Memory B cell (primary cell): Measurements from ENCODE around the gene AP1S3.
A peak's percentile ranks its signal among the peaks of the same experiment; 100 is the strongest.
"Not testable (repeated sequence)": the region's sequence is repeated elsewhere in the genome, so short reads cannot be mapped to it uniquely, and the experiment has no call there.

Experiments
- ATAC-seq: fragments of 150-1000 bp; cut with Tn5 transposase; 2 replicates; pipeline ENCODE4 v1.10.0; 2021; ENCODE audit warnings: low read depth, mild to moderate bottlenecking, moderate library complexity
- DNase-seq, 2 donors: peaks; one replicate each; pipeline ENCODE4 v3.0.0; 2022; ENCODE audit warnings: low spot score in 2 of 2
- H3K27ac Mint-ChIP-seq: one replicate; pipeline ENCODE4 v1.8.0; 2022; ENCODE audit warnings: mild to moderate bottlenecking, moderate library complexity, mixed read lengths
- H3K27me3 Mint-ChIP-seq: one replicate; pipeline ENCODE4 v1.8.0; 2022; ENCODE audit warnings: mixed read lengths
- H3K36me3 Mint-ChIP-seq: one replicate; pipeline ENCODE4 v1.8.0; 2022; ENCODE audit warnings: mild to moderate bottlenecking, mixed read lengths
- H3K4me1 Mint-ChIP-seq: one replicate; pipeline ENCODE4 v1.8.0; 2022; ENCODE audit warnings: mixed read lengths
- H3K4me3 Mint-ChIP-seq: one replicate; pipeline ENCODE4 v1.8.0; 2022; ENCODE audit warnings: mild to moderate bottlenecking, moderate library complexity, mixed read lengths
- H3K9me3 Mint-ChIP-seq: one replicate; pipeline ENCODE4 v1.8.0; 2022; ENCODE audit warnings: mixed read lengths

AP1S3 gene

GRCh38 chr2:223779877-223780276 lies 57.5 kb downstream of the AP1S3 start:
- Mint-ChIP-seq H3K27me3 (no peaks in the 10 kb centered on the region), H3K27ac (peak overlapping the region; percentile 67), H3K36me3 (peaks cover 20% of the 10 kb centered on the region), H3K4me1 (peaks cover 16% of the 10 kb centered on the region), H3K9me3 (no peaks in the 10 kb centered on the region), H3K4me3 (no peak overlapping the region)
- ATAC-seq, result peak; percentile 96
- peak; percentile 38 to 62 for DNase-seq

- H3K36me3 Mint-ChIP-seq, result peaks cover 26% of the 10 kb centered on the region
- no peak overlapping the region for H3K4me3 Mint-ChIP-seq
- DNase-seq, result no peak
- no peaks in the 10 kb centered on the region for H3K9me3 Mint-ChIP-seq
- H3K27ac Mint-ChIP-seq, result peak overlapping the region; percentile 25
- no peaks in the 10 kb centered on the region for H3K27me3 Mint-ChIP-seq
- H3K4me1 Mint-ChIP-seq, result no peaks in the 10 kb centered on the region
- no peak for ATAC-seq
Observed at GRCh38 chr2:223774193-223774592, 63.2 kb downstream of the AP1S3 start.

DNA sequence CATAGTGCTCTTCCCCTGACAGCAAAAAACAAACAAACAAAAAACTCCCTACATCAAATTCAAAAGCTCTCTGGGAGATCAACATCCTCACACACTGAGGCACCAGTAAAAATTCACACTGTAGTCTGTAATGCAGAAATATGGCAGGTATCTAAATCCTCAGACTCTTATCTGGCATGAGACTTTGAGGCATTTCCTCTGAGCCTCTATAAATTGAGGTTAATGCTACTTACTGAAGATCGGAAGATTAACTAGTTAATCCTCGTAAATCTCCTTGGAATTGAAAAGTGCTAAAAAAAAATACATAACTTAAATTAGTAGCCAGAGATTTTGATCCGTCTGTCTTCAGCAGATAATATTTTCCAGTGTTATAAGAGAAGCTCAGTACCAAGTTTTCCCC lies 65.0 kb downstream of the AP1S3 start:
- H3K4me3 Mint-ChIP-seq, result no peak overlapping the region
- ATAC-seq (no peak), DNase-seq (no peak)
- no peaks in the 10 kb centered on the region for H3K27me3 Mint-ChIP-seq
- H3K27ac Mint-ChIP-seq, result no peak overlapping the region
- peaks cover 3% of the 10 kb centered on the region for H3K4me1 Mint-ChIP-seq
- peaks cover 38% of the 10 kb centered on the region for H3K36me3 Mint-ChIP-seq
- peaks cover 5% of the 10 kb centered on the region for H3K9me3 Mint-ChIP-seq

DNA sequence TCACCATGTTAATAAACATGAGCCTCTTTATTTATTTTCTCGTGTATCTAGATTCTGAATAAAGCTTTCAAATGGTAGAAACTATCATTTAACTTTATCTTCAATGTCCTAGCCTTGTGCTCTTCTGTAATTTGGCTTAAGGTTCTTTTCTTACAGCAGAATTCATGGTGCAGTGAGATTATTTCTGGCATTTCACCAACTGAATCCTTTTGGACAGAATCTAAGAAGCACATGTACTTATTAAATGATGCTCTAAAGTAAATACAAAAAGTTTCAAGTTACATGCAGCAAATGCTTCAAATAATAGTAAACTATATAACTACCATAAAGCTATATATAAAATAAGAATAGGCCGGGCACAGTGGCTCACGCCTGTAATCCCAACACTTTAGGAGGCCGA lies 65.9 kb downstream of the AP1S3 start:
- Mint-ChIP-seq H3K36me3 (peaks cover 42% of the 10 kb centered on the region), H3K27me3 (no peaks in the 10 kb centered on the region), H3K4me3 (no peak overlapping the region), H3K9me3 (peaks cover 8% of the 10 kb centered on the region), H3K27ac (no peak overlapping the region), H3K4me1 (peaks cover 5% of the 10 kb centered on the region)
- DNase-seq (no peak), ATAC-seq (no peak)

DNA sequence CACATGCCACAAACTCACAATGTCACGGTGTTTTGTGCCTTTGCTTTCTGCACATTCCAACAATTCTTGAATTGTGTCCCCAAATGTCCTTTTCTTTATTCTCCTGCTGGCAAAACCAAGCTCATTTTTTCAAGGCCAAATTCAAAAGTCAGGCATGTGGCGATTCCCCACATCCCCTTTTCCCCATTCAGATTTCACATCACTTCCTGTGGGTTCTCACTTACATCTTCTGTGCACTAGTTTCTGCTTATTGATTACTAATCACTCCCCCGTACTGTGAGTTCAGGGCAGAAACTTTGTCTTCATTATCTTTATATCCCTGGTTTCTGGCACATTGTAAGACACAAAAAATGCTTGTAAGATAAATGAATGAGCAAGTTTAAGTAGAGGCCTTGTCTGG lies 69.2 kb downstream of the AP1S3 start:
- Mint-ChIP-seq H3K36me3 (peaks cover 33% of the 10 kb centered on the region), H3K4me1 (peaks cover 5% of the 10 kb centered on the region), H3K9me3 (peaks cover 8% of the 10 kb centered on the region), H3K27me3 (no peaks in the 10 kb centered on the region), H3K27ac (no peak overlapping the region), H3K4me3 (no peak overlapping the region)
- DNase-seq (no peak), ATAC-seq (no peak)

DNA sequence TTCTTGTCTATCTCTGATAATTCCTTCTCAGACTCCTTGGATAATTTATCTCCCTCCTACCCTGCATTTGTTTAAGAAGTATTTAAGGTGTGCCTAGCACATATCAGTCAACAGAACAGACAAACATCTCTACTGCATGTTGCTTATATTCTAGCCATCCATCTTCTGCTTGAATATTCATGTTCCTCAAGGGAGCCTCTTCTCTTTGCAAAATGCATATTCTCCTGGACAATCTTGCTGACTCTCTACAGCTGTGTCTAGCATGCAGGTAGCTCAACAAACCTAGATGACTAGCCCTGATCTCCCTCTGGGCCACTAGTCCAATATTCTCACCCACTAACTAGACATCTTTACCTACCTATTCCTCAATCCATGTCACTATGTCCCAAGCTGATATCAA lies 70.0 kb downstream of the AP1S3 start:
- ATAC-seq (no peak), DNase-seq (no peak)
- H3K36me3 Mint-ChIP-seq, result peaks cover 33% of the 10 kb centered on the region
- H3K4me3 Mint-ChIP-seq, result no peak overlapping the region
- peaks cover 5% of the 10 kb centered on the region for H3K4me1 Mint-ChIP-seq
- H3K9me3 Mint-ChIP-seq, result peaks cover 8% of the 10 kb centered on the region
- no peaks in the 10 kb centered on the region for H3K27me3 Mint-ChIP-seq
- peak overlapping the region; percentile 14 for H3K27ac Mint-ChIP-seq

DNA sequence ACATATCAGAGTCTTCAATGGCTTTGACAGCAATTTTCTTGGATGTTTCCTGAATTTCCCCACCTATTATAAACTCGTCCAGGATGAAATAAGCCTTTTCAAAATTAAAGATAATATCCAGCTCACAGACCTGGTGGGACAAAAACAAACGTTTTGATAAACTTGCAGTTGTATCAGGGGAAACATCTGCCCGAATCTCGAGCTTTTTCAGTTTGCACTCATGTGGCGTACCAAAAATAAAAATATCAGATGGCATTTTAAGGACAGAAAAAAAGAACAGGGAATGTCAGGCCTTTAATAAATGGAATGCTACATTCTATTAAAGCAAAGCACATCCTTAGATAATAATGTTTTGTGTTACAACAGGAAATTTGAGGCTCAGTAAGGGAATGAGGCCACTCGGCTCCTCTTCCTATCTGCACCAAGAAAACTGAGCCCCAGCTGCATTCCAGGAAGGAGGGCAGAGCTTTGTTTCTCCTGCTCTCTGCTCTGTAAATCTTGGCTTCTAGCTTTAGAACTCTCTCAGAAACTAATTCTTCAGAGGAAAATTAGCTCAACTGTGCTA lies 72.1 kb downstream of the AP1S3 start:
- no peak overlapping the region for H3K4me3 Mint-ChIP-seq
- no peak for ATAC-seq
- H3K27me3 Mint-ChIP-seq, result no peaks in the 10 kb centered on the region
- peaks cover 13% of the 10 kb centered on the region for H3K4me1 Mint-ChIP-seq
- H3K9me3 Mint-ChIP-seq, result peaks cover 8% of the 10 kb centered on the region
- peaks cover 30% of the 10 kb centered on the region for H3K36me3 Mint-ChIP-seq
- H3K27ac Mint-ChIP-seq, result peak overlapping the region; percentile 17
- no peak for DNase-seq

DNA sequence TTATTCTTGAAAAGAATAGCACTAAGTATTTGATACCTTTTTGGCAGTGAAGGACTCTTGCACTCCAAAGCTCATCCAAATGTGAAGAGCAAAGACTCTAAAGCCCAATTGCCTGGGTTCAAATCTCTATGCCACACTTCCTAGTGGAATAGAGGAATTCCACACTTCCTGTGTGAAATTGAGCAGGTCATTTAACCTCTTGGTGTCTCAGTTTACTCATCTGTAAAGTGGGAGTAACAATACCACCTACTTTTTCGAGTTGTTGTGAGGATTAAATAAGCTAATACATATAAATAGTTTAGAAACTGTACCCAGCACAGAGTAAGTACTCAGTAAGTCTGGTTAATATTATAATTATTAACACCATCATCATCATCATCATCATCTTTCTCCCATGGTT lies 72.6 kb downstream of the AP1S3 start:
- peaks cover 27% of the 10 kb centered on the region for H3K36me3 Mint-ChIP-seq
- H3K27me3 Mint-ChIP-seq, result no peaks in the 10 kb centered on the region
- ATAC-seq (no peak), DNase-seq (no peak)
- no peak overlapping the region for H3K27ac Mint-ChIP-seq
- peaks cover 13% of the 10 kb centered on the region for H3K4me1 Mint-ChIP-seq
- H3K9me3 Mint-ChIP-seq, result peaks cover 8% of the 10 kb centered on the region
- H3K4me3 Mint-ChIP-seq, result no peak overlapping the region

- Mint-ChIP-seq H3K4me1 (peaks cover 13% of the 10 kb centered on the region), H3K4me3 (no peak overlapping the region), H3K27me3 (no peaks in the 10 kb centered on the region), H3K9me3 (peaks cover 8% of the 10 kb centered on the region), H3K27ac (no peak overlapping the region), H3K36me3 (peaks cover 20% of the 10 kb centered on the region)
- DNase-seq (no peak), ATAC-seq (no peak)
Observed at GRCh38 chr2:223762853-223763252, 74.5 kb downstream of the AP1S3 start.

DNA sequence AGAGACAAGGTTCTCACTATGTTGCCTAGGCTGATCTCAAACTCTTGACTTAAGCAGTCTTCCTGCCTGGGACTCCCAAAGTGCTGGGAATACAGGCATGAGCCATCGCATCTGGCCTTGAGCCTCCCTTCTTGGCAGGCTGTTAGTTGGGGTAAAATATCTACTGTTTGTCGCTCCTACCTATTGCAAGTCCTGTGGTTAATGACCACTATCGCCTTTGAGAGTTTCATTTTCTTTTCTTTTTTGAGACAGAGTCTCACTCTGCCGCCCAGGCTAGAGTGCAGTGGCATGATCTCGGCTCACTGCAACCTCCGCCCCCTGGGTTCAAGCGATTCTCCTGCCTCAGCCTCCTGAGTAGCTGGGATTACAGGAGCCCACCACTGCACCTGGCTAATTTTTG lies 75.6 kb downstream of the AP1S3 start:
- Mint-ChIP-seq H3K36me3 (peaks cover 12% of the 10 kb centered on the region), H3K27ac (peak overlapping the region; percentile 79)
- not testable (repeated sequence) for H3K4me1 Mint-ChIP-seq

GRCh38 chr2:223760838-223761502 lies 76.4 kb downstream of the AP1S3 start:
- no peak overlapping the region for H3K4me3 Mint-ChIP-seq
- peak; percentile 82 for ATAC-seq
- peaks cover 12% of the 10 kb centered on the region for H3K36me3 Mint-ChIP-seq
- no peak for DNase-seq
- no peaks in the 10 kb centered on the region for H3K27me3 Mint-ChIP-seq
- no peak overlapping the region for H3K27ac Mint-ChIP-seq
- peaks cover 8% of the 10 kb centered on the region for H3K4me1 Mint-ChIP-seq
- H3K9me3 Mint-ChIP-seq, result no peaks in the 10 kb centered on the region

More for the DNA sequence above, 75.6 kb downstream of the AP1S3 start:
- ATAC-seq, result peak; percentile 39
- not testable (repeated sequence) for DNase-seq, H3K4me3 Mint-ChIP-seq, H3K27me3 Mint-ChIP-seq, H3K9me3 Mint-ChIP-seq

- H3K9me3 Mint-ChIP-seq, result no peaks in the 10 kb centered on the region
- peaks cover 11% of the 10 kb centered on the region for H3K36me3 Mint-ChIP-seq
- peak overlapping the region; percentile 78 for H3K27ac Mint-ChIP-seq
- no peak overlapping the region for H3K4me3 Mint-ChIP-seq
- peaks cover 8% of the 10 kb centered on the region for H3K4me1 Mint-ChIP-seq
- ATAC-seq (no peak), DNase-seq (no peak)
- H3K27me3 Mint-ChIP-seq, result no peaks in the 10 kb centered on the region
Observed at GRCh38 chr2:223759569-223760430, 77.6 kb downstream of the AP1S3 start.

DNA sequence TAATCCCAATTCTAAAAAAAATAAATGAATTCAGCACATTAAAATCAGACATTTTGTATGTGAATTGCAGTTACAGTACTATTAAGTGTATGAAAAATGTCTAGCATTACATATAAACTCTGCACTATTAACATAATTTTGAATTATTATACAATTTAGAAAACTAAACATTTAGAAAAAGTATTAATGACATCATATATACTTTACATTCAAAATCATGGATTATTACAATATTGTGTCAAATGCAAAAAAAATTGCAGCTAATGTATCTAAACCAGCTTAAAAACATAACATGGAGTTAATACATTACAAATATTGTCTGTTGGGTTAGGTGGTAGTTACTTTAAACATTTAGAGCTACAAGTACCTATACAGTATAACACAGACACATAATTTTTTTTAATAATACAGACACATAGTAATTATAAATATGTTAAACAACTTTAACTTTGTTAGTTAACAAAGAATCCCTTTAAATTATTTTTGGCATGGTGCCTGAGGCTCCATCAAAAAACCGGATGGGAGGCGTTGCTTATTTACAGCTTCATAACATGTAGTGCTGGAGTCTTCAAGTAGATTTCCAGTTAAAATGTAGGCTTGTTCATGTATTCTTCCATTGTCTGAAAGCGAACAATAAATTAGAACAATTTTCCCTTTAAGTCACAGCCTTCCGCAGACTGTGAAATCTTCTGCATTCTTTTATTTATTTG lies 79.1 kb downstream of the AP1S3 start:
- H3K9me3 Mint-ChIP-seq, result no peaks in the 10 kb centered on the region
- peaks cover 8% of the 10 kb centered on the region for H3K36me3 Mint-ChIP-seq
- no peak for DNase-seq
- ATAC-seq, result no peak
- H3K27ac Mint-ChIP-seq, result no peak overlapping the region
- no peak overlapping the region for H3K4me3 Mint-ChIP-seq
- H3K27me3 Mint-ChIP-seq, result no peaks in the 10 kb centered on the region
- H3K4me1 Mint-ChIP-seq, result peaks cover 8% of the 10 kb centered on the region

- H3K36me3 Mint-ChIP-seq, result peaks cover 6% of the 10 kb centered on the region
- no peak overlapping the region for H3K4me3 Mint-ChIP-seq
Observed at GRCh38 chr2:223753940-223754339, 83.4 kb downstream of the AP1S3 start.

More at GRCh38 chr2:223753940-223754339, 83.4 kb downstream of the AP1S3 start:
- no peak overlapping the region for H3K27ac Mint-ChIP-seq
- H3K9me3 Mint-ChIP-seq, result no peaks in the 10 kb centered on the region
- peaks cover under 1% of the 10 kb centered on the region for H3K27me3 Mint-ChIP-seq
- no peak for ATAC-seq
- DNase-seq, result no peak
- H3K4me1 Mint-ChIP-seq, result peaks cover 2% of the 10 kb centered on the region
